Keratinocyte (primary cell): ENCODE results near the gene HERC2. TPM values are rescaled to one million over a fixed set of nuclear protein-coding genes. Genes with fewer than 3 reads are reported as not detected.

ENCODE experiments used
- DNase-seq: peaks from one replicate; pipeline ENCODE4 v3.0.0-alpha.2; 2011; ENCODE audit warnings: low read depth, missing footprints, low spot score
- FAIRE-seq: peaks from 2 replicates; lab custom pipeline; 2011; peaks lifted over from hg19 to GRCh38; lab: Jason Lieb, UNC
- H2AFZ ChIP-seq: 2 replicates; pipeline ENCODE4 v1.6.0; 2012; ENCODE audit warnings: low read length, control low read depth, inconsistent platforms; ENCODE audit not compliant: control insufficient read depth
- H3K27ac ChIP-seq: 2 replicates; pipeline ENCODE4 v1.5.1; 2011; ENCODE audit warnings: low read length; ENCODE audit not compliant: control insufficient read depth, insufficient read depth
- H3K27me3 ChIP-seq: 3 replicates; pipeline ENCODE4 v1.6.0; 2011; ENCODE audit warnings: low read length; ENCODE audit not compliant: control insufficient read depth, insufficient read depth; ENCODE audit errors: extremely low read depth
- H3K36me3 ChIP-seq, 2 experiments: 2 replicates in 1 of 2; 3 replicates in 1 of 2; pipeline ENCODE4 v1.5.1; 2011; ENCODE audit warnings: low read length in 2 of 2, mild to moderate bottlenecking in 1 of 2; ENCODE audit not compliant: control insufficient read depth in 2 of 2, insufficient read depth in 2 of 2; ENCODE audit errors: extremely low read depth in 1 of 2
- H3K4me1 ChIP-seq: 3 replicates; pipeline ENCODE4 v1.5.1; 2011; ENCODE audit warnings: low read length; ENCODE audit not compliant: control insufficient read depth, insufficient read depth; ENCODE audit errors: extremely low read depth
- H3K4me2 ChIP-seq: 3 replicates; pipeline ENCODE4 v1.6.0; 2011; ENCODE audit warnings: low read depth, low read length; ENCODE audit not compliant: control insufficient read depth, insufficient read depth; ENCODE audit errors: extremely low read depth
- H3K4me3 ChIP-seq, 3 experiments: fragments of 200-600 bp in 1 of 3; sonication (generic) in 1 of 3; 2 replicates in 2 of 3; 3 replicates in 1 of 3; pipeline ENCODE4 v1.5.1; 2011 to 2016; ENCODE audit warnings: low read length in 3 of 3, mild to moderate bottlenecking in 3 of 3, control low read depth in 2 of 3, inconsistent platforms in 1 of 3, low read depth in 1 of 3, mixed read lengths in 1 of 3, mixed run types in 1 of 3, moderate library complexity in 1 of 3; ENCODE audit not compliant: control insufficient read depth in 2 of 3, insufficient read depth in 2 of 3; ENCODE audit errors: extremely low read depth in 1 of 3
- H3K79me2 ChIP-seq: 2 replicates; pipeline ENCODE4 v1.6.0; 2012; ENCODE audit warnings: low read length; ENCODE audit not compliant: control insufficient read depth, insufficient read depth
- H3K9ac ChIP-seq: 3 replicates; pipeline ENCODE4 v1.6.0; 2011; ENCODE audit warnings: low read length; ENCODE audit not compliant: control insufficient read depth, insufficient read depth; ENCODE audit errors: extremely low read depth
- H3K9me1 ChIP-seq: 3 replicates; pipeline ENCODE4 v1.6.0; 2011; ENCODE audit warnings: low read length; ENCODE audit not compliant: control insufficient read depth, insufficient read depth; ENCODE audit errors: extremely low read depth
- H3K9me3 ChIP-seq: 2 replicates; pipeline ENCODE4 v1.5.1; 2012; ENCODE audit warnings: low read depth, low read length; ENCODE audit not compliant: control insufficient read depth
- H4K20me1 ChIP-seq: 3 replicates; pipeline ENCODE4 v1.6.0; 2011; ENCODE audit warnings: low read length; ENCODE audit not compliant: control insufficient read depth, insufficient read depth; ENCODE audit errors: extremely low read depth
- CTCF ChIP-seq, 3 experiments: IDR thresholded peaks in 1 of 3; conservative IDR thresholded peaks in 1 of 3; optimal IDR thresholded peaks in 1 of 3; 2 replicates in 2 of 3; 3 replicates in 1 of 3; pipeline versions ENCODE3 to v1.5.1; 2011; ENCODE audit warnings: low read length in 3 of 3, mild to moderate bottlenecking in 3 of 3, moderate library complexity in 2 of 3, control low read depth in 1 of 3, inconsistent platforms in 1 of 3; ENCODE audit not compliant: insufficient read depth in 2 of 3; ENCODE audit errors: extremely low read depth in 1 of 3
- EZH2 ChIP-seq: IDR thresholded peaks from one replicate; pipeline ENCODE4 v1.6.1; 2012; ENCODE audit warnings: inconsistent platforms, mild to moderate bottlenecking, low read length, moderate library complexity
- dilution Hi-C: fragments of 300-500 bp; cut with MboI; formaldehyde crosslinking; loops from one replicate; pipeline ENCODE4 v1.7.0; 2020; ENCODE audit warnings: low sequenced_read_pairs; ENCODE audit not compliant: extremely low pct_ligation_motif_present
- polyA plus RNA-seq, 5 experiments: library from polyadenylated mRNA; depleted of rRNA in 3 of 5; stranded (reverse) in 3 of 5; stranded (forward) in 1 of 5; unstranded in 1 of 5; fragments of >200 nt; gene quantifications; 1 replicate in 1 of 5; 2 replicates in 3 of 5; 3 replicates in 1 of 5; pipeline versions ENCODE4 v1.2.1 to v1.2.3, GENCODE V29; 2011 to 2012; ENCODE audit warnings: missing spikeins in 2 of 5, low read depth in 1 of 5, low replicate concordance in 1 of 5

Gene HERC2
- polyA plus RNA-seq, 1 donor (not counting 4 experiments of a cell fraction or from before 2014, with no cell fraction given), result 12.4 TPM

GRCh38 chr15:28096670-28097431, 225.1 kb downstream of the HERC2 start:
- no peaks in the 10 kb centered on the region for H3K36me3 ChIP-seq
- no peaks in the 10 kb centered on the region for H3K9me1 ChIP-seq
- H3K27me3 ChIP-seq, result peaks cover 64% of the 10 kb centered on the region
- FAIRE-seq (no peak), DNase-seq (no peak)
- H3K79me2 ChIP-seq, result no peaks in the 10 kb centered on the region
- TF ChIP-seq EZH2, result peak; percentile 22
- no peak for TF ChIP-seq CTCF (optimal IDR thresholded peaks at IDR 0.05 in 1 of 3, IDR thresholded peaks at IDR 0.05 in 1 of 3, conservative IDR thresholded peaks at IDR 0.05 in 1 of 3; ENCODE audit: extremely low read depth in 1 of 3, insufficient read depth in 2 of 3, low read length in 3 of 3)
- dilution Hi-C loops, result no loop called here
- H3K4me2 ChIP-seq, result peak overlapping the region; percentile 91
- no peaks in the 10 kb centered on the region for H3K9me3 ChIP-seq
- peak overlapping the region; percentile 70 for H2AFZ ChIP-seq
- peaks cover 3% of the 10 kb centered on the region for H4K20me1 ChIP-seq
- H3K27ac ChIP-seq, result no peak overlapping the region
- H3K4me1 ChIP-seq, result peaks cover 9% of the 10 kb centered on the region
- peak overlapping the region in 2 of 3 experiments; percentile 31 to 69 for H3K4me3 ChIP-seq
- H3K9ac ChIP-seq, result no peak overlapping the region

GRCh38 chr15:28096411-28096669, 225.6 kb downstream of the HERC2 start:
- H3K9ac ChIP-seq, result no peak overlapping the region
- no peak overlapping the region for H3K27ac ChIP-seq
- no peaks in the 10 kb centered on the region for H3K9me3 ChIP-seq
- peak overlapping the region; percentile 70 for H2AFZ ChIP-seq
- no peaks in the 10 kb centered on the region for H3K36me3 ChIP-seq
- H3K79me2 ChIP-seq, result no peaks in the 10 kb centered on the region
- no peaks in the 10 kb centered on the region for H3K9me1 ChIP-seq
- peaks cover 9% of the 10 kb centered on the region for H3K4me1 ChIP-seq
- TF ChIP-seq CTCF (optimal IDR thresholded peaks at IDR 0.05 in 1 of 3, IDR thresholded peaks at IDR 0.05 in 1 of 3, conservative IDR thresholded peaks at IDR 0.05 in 1 of 3; ENCODE audit: extremely low read depth in 1 of 3, insufficient read depth in 2 of 3, low read length in 3 of 3), result no peak
- TF ChIP-seq EZH2, result no peak
- H3K4me2 ChIP-seq, result peak overlapping the region; percentile 91
- DNase-seq, result no peak
- peak overlapping the region; percentile 24 to 69 (median 31) for H3K4me3 ChIP-seq
- peaks cover 3% of the 10 kb centered on the region for H4K20me1 ChIP-seq
- peaks cover 64% of the 10 kb centered on the region for H3K27me3 ChIP-seq
- FAIRE-seq, result no peak
- dilution Hi-C loops, result no loop called here
